ENCODE measurements around the gene KDM2A.

DNA sequence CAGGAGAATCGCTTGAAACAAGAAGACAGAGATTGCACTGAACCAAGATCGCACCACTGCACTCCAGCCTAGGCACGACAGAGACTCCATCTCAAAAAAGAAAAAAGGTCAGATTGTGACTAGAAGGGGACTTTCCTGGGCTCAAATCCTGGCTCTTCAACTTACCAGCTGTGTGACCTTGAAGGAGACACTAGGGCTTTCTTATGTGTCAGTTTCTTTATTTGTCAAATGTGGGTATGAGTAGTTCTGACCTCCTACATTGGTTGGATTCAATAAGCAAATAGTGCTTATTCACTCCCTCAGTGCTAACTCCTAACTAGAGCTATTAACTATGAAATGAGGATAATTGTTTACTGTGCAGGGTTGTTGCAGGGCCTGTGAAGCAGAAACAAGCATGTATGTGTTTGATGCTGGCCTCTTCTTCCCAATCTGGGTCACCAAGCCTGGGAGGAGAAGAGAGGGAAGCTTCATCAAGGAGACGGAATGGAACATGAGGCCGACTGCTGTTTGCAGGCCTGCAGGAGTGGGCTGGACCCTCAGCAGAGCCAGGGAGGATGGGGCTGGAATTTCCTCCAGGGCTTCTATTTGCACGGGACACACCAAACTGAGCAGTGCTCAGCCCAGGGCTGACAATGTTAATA lies 39.9 kb upstream of the KDM2A start:
- TF ChIP-seq, protein P1, sequence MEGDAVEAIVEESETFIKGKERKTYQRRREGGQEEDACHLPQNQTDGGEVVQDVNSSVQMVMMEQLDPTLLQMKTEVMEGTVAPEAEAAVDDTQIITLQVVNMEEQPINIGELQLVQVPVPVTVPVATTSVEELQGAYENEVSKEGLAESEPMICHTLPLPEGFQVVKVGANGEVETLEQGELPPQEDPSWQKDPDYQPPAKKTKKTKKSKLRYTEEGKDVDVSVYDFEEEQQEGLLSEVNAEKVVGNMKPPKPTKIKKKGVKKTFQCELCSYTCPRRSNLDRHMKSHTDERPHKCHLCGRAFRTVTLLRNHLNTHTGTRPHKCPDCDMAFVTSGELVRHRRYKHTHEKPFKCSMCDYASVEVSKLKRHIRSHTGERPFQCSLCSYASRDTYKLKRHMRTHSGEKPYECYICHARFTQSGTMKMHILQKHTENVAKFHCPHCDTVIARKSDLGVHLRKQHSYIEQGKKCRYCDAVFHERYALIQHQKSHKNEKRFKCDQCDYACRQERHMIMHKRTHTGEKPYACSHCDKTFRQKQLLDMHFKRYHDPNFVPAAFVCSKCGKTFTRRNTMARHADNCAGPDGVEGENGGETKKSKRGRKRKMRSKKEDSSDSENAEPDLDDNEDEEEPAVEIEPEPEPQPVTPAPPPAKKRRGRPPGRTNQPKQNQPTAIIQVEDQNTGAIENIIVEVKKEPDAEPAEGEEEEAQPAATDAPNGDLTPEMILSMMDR (IDR thresholded peaks at IDR 0.05; ENCODE audit: insufficient read depth, low read length): no peak
- TF ChIP-seq GABPA (IDR thresholded peaks at IDR 0.05; ENCODE audit: low read depth): no peak

All from HL-60 (cell line).